Retinal pigment epithelial cell (primary cell): ENCODE results near the gene FAT2.
"Not testable (repeated sequence)": the region's sequence is repeated elsewhere in the genome, so short reads cannot be mapped to it uniquely, and the experiment has no call there.

Source experiments
- DNase-seq: peaks from one replicate; pipeline ENCODE4 v3.0.0-alpha.2; 2010; ENCODE audit warnings: low read depth
- H3K4me3 ChIP-seq: 2 replicates; pipeline ENCODE4 v1.5.1; 2011; ENCODE audit warnings: mild to moderate bottlenecking, low read length, control low read depth, moderate library complexity
- TF ChIP-seq, protein P1 (sequence below): conservative IDR thresholded peaks from 2 replicates; pipeline ENCODE4 v1.5.1; 2011; ENCODE audit warnings: low read depth, low read length, control low read depth, inconsistent platforms

Gene FAT2

DNA sequence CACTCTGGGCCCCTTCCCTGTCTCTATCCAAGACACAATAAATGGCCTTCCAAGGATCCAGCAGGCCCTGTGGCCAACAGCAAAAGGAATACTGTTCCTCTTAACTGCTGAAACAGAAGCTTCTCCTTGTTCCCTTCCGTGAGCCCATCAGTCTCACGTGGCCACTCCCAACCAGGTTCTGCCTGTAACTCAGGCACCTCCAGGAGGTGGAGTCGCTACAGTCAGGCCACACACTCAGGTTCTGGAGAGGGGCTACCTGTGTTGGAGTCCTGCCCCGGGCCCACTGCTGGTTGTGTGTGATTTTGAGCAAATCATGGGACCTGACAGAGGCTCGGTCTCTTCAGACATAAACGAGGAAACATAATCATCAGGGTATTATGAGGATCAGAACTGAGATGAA is 10.3 kb downstream of the FAT2 start:
- TF ChIP-seq, protein P1, sequence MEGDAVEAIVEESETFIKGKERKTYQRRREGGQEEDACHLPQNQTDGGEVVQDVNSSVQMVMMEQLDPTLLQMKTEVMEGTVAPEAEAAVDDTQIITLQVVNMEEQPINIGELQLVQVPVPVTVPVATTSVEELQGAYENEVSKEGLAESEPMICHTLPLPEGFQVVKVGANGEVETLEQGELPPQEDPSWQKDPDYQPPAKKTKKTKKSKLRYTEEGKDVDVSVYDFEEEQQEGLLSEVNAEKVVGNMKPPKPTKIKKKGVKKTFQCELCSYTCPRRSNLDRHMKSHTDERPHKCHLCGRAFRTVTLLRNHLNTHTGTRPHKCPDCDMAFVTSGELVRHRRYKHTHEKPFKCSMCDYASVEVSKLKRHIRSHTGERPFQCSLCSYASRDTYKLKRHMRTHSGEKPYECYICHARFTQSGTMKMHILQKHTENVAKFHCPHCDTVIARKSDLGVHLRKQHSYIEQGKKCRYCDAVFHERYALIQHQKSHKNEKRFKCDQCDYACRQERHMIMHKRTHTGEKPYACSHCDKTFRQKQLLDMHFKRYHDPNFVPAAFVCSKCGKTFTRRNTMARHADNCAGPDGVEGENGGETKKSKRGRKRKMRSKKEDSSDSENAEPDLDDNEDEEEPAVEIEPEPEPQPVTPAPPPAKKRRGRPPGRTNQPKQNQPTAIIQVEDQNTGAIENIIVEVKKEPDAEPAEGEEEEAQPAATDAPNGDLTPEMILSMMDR, result no peak
- H3K4me3 ChIP-seq, result no peak overlapping the region
- no peak for DNase-seq

DNA sequence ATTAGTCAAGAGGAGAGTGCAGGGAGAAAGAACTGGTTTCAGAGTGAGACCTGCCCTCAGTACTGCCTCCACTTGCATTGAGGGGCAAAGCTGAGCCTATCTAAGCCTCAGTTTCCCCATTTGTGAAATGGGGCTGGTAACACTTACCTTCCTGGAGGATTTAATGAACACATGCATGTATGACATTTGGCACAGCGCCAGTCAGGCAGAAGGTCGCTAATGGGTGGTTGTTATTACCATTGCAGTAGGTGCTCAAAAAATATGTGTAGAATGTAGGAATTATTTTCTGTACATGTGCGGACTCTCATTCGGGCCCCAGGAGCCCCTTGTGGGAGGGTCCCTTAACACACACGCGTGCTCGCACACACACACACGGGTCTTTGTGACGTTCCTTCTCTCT is 10.9 kb downstream of the FAT2 start:
- TF ChIP-seq, protein P1, result no peak
- no peak for DNase-seq
- H3K4me3 ChIP-seq, result no peak overlapping the region

DNA sequence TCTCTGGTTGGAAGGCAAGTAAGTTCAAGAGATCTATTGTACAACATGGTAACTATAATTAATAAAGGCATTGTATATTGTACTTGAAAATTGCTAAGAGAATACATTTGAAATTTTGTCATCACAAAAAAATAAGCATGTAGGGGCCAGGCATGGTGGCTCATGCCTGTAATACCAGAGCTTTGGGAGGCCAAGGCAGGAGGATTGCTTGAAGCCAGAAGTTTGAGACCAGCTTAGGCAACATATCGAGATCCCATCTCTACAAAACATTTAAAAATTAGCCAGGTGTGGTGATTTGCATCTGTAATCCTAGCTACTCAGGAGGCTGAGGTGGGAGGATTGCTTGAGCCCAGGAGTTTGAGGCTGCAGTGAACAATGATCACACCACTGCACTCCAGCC is 12.0 kb downstream of the FAT2 start:
- DNase-seq, H3K4me3 ChIP-seq: not testable (repeated sequence)

DNA sequence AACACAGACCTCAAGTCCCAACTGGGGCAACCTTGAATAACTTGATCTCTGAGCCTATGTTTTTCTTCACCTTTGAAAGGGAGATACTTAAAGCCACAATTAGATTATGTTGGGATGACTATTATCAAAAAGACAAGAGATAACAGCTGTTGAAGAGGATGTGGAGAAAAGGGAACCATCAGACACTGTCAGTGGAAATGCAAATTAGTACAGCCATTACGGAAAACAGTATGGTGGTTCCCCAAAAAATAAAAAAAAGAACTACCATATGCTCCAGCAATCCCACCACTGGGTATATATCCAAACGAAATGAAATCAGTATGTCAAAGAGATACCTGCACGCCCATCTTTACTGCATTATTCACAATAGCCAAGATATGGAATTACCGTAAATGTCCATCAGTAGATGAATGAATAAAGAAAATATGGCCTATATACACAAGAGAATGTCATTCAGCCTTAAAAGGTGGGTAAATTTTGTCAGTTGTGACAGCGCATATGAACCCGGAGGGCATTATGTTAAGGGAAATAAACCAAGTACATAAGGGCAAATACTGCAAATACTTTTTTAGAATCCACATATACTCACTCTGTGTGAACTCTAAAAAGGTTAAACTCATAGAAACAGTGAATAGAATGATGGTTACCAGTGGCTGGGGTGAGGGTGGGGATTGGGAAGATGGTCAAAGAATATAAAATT is 12.7 kb downstream of the FAT2 start:
- no peak for DNase-seq
- H3K4me3 ChIP-seq, result no peak overlapping the region
- TF ChIP-seq, protein P1, result no peak

DNA sequence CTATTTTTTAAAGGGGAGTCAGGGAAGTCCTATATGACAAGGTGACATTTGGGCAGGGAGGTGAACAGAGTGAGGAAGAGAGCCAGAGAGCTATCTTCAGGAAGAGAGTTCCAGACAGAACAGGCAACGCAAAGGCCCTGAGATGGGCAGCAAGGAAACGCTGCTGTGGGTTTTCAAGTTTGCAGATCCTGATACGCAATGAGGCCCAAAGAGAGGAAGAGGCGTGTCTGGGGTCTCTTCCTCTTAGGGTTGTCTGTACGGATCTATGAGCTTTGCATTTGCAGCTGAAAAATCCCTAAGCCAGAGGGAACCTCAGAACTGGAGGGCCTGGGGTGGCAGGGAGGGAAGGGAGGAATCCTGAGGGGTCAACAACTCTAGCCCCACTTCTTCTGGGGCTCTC is 13.6 kb downstream of the FAT2 start:
- DNase-seq, result no peak
- H3K4me3 ChIP-seq, result no peak overlapping the region
- TF ChIP-seq, protein P1, result no peak

DNA sequence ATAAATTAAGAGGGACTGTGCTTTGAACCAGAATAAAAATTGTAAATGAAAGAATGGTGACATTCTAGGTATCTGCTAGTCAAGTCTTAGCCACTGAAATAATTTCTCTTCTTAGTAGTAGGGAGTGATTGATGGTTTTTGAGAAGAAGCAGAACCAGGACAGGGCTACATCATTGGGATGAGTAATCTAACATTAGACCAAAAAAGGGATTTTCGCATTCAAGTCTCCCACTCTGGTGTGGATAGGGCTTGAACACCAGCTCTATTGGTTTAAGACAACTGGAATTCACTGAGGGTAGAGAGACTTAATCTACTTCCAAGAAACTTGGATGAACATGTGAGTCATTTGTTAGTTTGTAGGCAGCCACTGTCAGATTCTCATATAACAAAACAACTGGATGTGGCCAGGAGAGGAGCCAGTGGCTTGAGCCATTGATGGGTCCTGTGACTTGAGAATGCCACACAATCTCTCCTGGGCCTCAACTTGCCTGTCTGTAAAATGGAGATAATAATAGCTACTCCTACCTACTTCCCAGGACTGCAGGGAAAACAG is 16.6 kb downstream of the FAT2 start:
- H3K4me3 ChIP-seq, result no peak overlapping the region
- no peak for DNase-seq
- TF ChIP-seq, protein P1, result no peak

DNA sequence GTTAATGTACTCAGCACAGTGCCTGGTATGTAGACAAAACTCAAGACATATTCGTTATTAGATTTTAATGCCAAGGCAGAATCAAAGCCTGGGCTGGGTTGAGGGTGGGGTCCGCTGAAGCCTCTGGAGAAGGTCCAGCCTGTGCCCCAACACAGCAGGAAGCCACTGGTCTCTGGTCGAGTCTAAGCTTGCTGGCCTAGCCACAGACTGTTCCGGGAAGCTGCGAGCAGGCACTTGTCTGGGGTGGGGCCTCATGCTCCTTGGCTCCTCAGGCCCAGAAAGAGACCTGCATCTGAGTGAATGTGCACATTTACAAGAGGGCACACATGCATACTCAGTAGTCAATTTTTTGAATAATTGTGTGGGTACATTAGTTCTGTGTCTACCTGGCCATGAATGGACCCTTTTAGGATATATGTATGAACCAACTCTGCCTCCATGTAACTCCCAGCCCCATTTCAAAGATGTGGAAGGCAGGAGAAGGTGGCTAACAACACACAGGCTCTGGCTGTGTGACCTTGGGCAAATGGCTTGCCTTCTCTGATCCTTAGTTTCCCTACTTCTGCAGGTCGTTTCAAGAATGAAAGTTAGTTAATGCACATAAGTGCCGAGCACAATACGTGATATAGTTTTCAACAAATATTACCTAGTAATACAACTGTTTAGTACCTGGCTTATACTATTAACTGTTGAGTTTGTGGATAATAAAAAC is 18.3 kb downstream of the FAT2 start:
- TF ChIP-seq, protein P1, result no peak
- H3K4me3 ChIP-seq, result no peak overlapping the region
- DNase-seq, result no peak
